HUES64 (cell line): ENCODE results near the gene RANBP3.

Experiments used
- H3K27ac ChIP-seq: 2 replicates; pipeline ENCODE4 v1.7.0; 2013; ENCODE audit warnings: low read depth, low read length, inconsistent platforms
- H3K27me3 ChIP-seq: 2 replicates; pipeline ENCODE4 v1.6.1; 2013; ENCODE audit warnings: mild to moderate bottlenecking, low read length; ENCODE audit not compliant: insufficient read depth
- H3K36me3 ChIP-seq: 2 replicates; pipeline ENCODE4 v1.6.1; 2013; ENCODE audit warnings: mild to moderate bottlenecking, low read length; ENCODE audit not compliant: insufficient read depth
- H3K4me1 ChIP-seq: 2 replicates; pipeline ENCODE4 v1.6.1; 2013; ENCODE audit warnings: mild to moderate bottlenecking, low read length, moderate library complexity; ENCODE audit not compliant: insufficient read depth
- H3K4me3 ChIP-seq: 2 replicates; pipeline ENCODE4 v1.5.1; 2013; ENCODE audit warnings: mild to moderate bottlenecking, low read length, moderate library complexity
- H3K9ac ChIP-seq: 2 replicates; pipeline ENCODE4 v1.6.1; 2013; ENCODE audit warnings: mild to moderate bottlenecking, low read depth, low read length
- H3K9me3 ChIP-seq: 2 replicates; pipeline ENCODE4 v1.6.1; 2013; ENCODE audit warnings: low read depth, low read length; ENCODE audit not compliant: insufficient read depth
- WGBS: fragments of 150-250, 120-280 bp; methylation state at CpG from one replicate; pipeline ENCODE4 v1.1.7; 2013; ENCODE audit warnings: missing lambda C conversion rate; 5-methylcytosine and 5-hydroxymethylcytosine counted together

RANBP3 gene

DNA sequence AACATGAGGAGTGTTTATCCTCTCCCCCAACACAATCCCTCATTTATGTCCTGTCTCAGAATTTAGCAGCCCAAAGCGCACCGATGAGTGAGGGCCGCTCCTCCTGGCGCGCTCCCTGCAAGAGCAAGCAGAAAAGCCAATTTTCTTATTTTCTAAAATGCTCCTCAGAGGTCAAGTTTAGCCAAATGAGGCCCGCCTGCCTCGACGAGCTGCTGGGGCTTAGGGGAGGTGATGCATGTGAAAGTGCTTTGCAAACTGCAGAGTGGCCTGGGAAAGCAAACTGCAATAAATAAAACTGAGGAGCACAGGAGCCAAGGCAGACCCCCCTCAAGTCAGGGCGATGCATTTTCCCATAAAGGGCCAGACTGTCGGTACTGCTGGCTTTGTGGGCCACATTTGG is 34.9 kb downstream of the RANBP3 start:
- no peaks in the 10 kb centered on the region for H3K4me1 ChIP-seq
- H3K27me3 ChIP-seq: no peaks in the 10 kb centered on the region
- H3K36me3 ChIP-seq: peaks cover 33% of the 10 kb centered on the region
- no peaks in the 10 kb centered on the region for H3K9me3 ChIP-seq
- 92% methylated on average over 10 of the region's 10 CpGs for WGBS
- no peak overlapping the region for H3K4me3 ChIP-seq
- no peak overlapping the region for H3K27ac ChIP-seq
- H3K9ac ChIP-seq: no peak overlapping the region; the same call in 1 of the 2 replicates

DNA sequence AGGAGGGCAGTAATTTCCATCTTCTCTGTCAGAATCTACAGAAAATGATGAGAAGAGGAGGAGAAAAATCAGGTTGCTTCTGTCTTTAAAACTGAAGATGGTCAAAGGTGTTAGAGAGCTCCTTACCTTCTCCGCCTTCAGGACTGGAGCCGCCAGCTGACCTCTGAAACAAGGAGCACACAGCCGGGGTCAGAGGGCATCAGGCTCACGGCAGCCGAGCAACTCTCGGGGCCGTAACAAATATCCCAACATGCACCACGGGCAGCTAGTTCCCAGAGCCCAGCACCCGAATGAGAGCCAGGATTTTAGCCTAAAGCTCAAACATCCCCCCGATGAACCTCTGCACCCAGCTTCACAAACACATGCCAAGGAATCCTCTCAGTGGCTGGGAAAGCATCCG is 36.3 kb downstream of the RANBP3 start:
- Histone ChIP-seq H3K27me3 (no peaks in the 10 kb centered on the region), H3K9me3 (no peaks in the 10 kb centered on the region), H3K4me3 (no peak overlapping the region), H3K27ac (no peak overlapping the region), H3K9ac (no peak overlapping the region), H3K36me3 (peaks cover 44% of the 10 kb centered on the region), H3K4me1 (no peaks in the 10 kb centered on the region)
- 95% methylated on average over 11 of the region's 11 CpGs for WGBS

- Histone ChIP-seq H3K4me1 (no peaks in the 10 kb centered on the region), H3K9ac (no peak overlapping the region), H3K4me3 (no peak overlapping the region), H3K36me3 (peaks cover 53% of the 10 kb centered on the region), H3K27ac (no peak overlapping the region), H3K27me3 (no peaks in the 10 kb centered on the region), H3K9me3 (no peaks in the 10 kb centered on the region)
- 96% methylated on average over 19 of the region's 21 CpGs for WGBS
These were observed 37.4 kb downstream of the RANBP3 start for GRCh38 chr19:5940260-5941208.

- Histone ChIP-seq H3K9me3 (no peaks in the 10 kb centered on the region), H3K9ac (no peak overlapping the region), H3K27me3 (no peaks in the 10 kb centered on the region), H3K4me1 (no peaks in the 10 kb centered on the region), H3K27ac (no peak overlapping the region), H3K36me3 (peaks cover 72% of the 10 kb centered on the region), H3K4me3 (no peak overlapping the region)
- WGBS: 85% methylated on average over 10 of the region's 10 CpGs
These were observed 40.4 kb downstream of the RANBP3 start for GRCh38 chr19:5937550-5937949.

GRCh38 chr19:5936292-5936592 is 41.7 kb downstream of the RANBP3 start:
- no peaks in the 10 kb centered on the region for H3K9me3 ChIP-seq
- no peak overlapping the region for H3K9ac ChIP-seq
- peaks cover 74% of the 10 kb centered on the region for H3K36me3 ChIP-seq
- no peak overlapping the region for H3K4me3 ChIP-seq
- 94% methylated on average over 9 of the region's 9 CpGs for WGBS
- H3K27ac ChIP-seq: no peak overlapping the region
- H3K27me3 ChIP-seq: no peaks in the 10 kb centered on the region
- H3K4me1 ChIP-seq: no peaks in the 10 kb centered on the region

- Histone ChIP-seq H3K4me1 (no peaks in the 10 kb centered on the region), H3K27ac (no peak overlapping the region), H3K36me3 (peaks cover 74% of the 10 kb centered on the region), H3K27me3 (no peaks in the 10 kb centered on the region), H3K9me3 (no peaks in the 10 kb centered on the region), H3K4me3 (no peak overlapping the region), H3K9ac (no peak overlapping the region)
- 95% methylated on average over 25 of the region's 25 CpGs for WGBS
These were observed 42.3 kb downstream of the RANBP3 start for GRCh38 chr19:5935473-5936291.

DNA sequence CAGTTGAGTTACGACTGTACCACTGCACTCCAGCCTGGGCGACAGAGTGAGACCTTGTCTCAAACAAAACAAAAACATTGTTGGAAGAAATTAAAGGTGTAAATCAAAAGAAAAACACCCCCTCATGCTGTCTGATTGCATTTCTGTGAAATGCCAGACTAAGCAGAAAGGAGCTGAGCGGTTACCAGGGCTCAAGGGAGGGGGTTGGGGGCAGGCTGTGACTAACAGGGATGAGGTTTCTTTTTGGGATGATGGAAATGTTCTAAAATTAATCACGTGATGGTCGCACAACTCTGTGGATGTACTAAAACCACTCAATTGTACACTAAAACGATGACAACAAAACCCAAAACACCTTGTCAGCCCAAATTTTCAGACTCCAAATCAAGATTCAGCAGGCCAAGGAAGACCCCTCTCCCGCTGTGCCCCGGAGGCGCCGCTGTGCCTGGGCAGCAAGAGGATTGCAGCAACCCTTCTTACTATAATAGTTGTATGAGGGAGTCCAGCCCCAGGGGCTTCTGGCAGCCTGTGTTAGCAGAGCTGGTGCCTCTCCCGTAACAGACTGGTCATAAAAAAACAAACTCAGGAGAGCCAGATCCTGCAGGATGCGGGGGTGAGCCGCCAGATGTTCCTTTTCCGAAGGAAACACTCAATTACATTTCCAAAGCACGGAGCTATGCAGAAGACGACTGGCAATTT is 43.0 kb downstream of the RANBP3 start:
- no peaks in the 10 kb centered on the region for H3K4me1 ChIP-seq
- H3K9ac ChIP-seq: no peak overlapping the region
- 93% methylated on average over 15 of the region's 16 CpGs for WGBS
- no peaks in the 10 kb centered on the region for H3K27me3 ChIP-seq
- H3K4me3 ChIP-seq: no peak overlapping the region
- no peak overlapping the region for H3K27ac ChIP-seq
- H3K9me3 ChIP-seq: no peaks in the 10 kb centered on the region
- peaks cover 74% of the 10 kb centered on the region for H3K36me3 ChIP-seq

GRCh38 chr19:5934069-5934401 is 43.9 kb downstream of the RANBP3 start:
- Histone ChIP-seq H3K36me3 (peaks cover 74% of the 10 kb centered on the region), H3K9ac (no peak overlapping the region), H3K27me3 (no peaks in the 10 kb centered on the region), H3K4me1 (no peaks in the 10 kb centered on the region), H3K27ac (no peak overlapping the region), H3K4me3 (no peak overlapping the region), H3K9me3 (no peaks in the 10 kb centered on the region)
- 96% methylated on average over 5 of the region's 5 CpGs for WGBS

DNA sequence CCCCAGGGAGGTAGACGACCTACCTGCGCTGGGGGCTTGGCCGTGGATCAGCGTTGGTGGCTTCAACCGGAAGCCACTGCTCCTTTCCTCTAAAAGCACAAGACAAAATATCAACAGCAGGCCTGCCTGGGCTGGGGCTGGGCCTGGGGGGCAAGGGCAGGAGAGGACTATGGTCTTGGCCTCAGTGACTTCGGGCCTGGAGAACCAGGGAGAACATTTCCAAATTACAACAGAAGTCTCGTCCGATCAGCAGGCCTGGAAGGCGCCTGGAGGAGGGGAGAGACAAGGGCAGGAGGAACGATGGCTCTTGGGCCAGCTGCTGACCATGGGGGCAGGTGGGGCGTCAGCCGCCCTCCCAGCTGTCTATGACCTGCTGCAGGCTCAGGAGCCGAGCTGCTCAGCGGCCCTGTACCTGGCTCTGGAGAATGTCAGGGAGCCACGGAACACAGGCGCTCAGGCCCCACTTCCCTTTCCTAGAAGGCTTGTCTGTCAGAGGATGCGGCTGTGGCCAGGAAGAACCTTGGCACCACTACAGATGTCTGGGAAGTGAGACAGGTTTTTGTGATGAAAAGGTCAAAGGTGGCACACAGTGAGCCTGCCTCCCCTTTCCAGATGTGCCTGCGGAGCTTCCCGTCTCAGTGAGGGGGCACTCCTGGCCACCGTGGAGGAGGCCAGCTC is 44.4 kb downstream of the RANBP3 start:
- Histone ChIP-seq H3K27ac (no peak overlapping the region), H3K36me3 (peaks cover 76% of the 10 kb centered on the region)
- WGBS: 91% methylated on average over 20 of the region's 20 CpGs

DNA sequence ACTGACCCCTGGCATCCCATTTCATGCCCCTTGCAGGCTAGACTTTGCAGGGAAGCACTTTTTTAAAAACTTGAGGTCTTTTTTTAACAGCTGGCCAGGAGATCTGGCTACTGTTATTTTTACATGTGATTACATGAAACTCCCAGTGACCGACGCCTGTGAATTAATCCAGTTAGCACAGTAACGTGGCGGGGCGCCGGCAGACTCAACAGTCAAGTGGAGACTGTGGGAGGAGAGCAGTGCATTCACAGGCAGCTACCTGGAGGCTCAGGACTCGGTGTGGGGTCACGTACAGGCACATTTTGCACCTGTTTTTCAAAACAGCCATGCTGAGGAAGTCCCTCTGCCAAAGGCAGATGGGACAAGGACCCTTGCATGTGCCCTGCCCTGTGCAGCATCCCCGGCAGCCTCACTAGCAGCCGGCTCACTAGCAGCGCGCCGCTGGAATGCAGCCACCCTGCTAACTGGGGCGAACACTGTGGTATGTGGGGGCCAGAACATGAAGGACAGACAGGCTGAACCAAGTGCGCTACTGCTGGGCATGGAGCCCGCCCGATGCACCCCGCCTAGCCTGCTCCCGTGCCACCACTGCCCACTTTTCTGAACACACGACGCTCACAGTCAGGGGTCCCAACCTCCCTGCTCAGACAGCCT is 45.2 kb downstream of the RANBP3 start:
- Histone ChIP-seq H3K9me3 (no peaks in the 10 kb centered on the region), H3K4me3 (no peak overlapping the region), H3K36me3 (peaks cover 79% of the 10 kb centered on the region), H3K4me1 (no peaks in the 10 kb centered on the region), H3K9ac (no peak overlapping the region), H3K27ac (no peak overlapping the region), H3K27me3 (no peaks in the 10 kb centered on the region)
- 95% methylated on average over 21 of the region's 21 CpGs for WGBS

More for the DNA sequence above, 44.4 kb downstream of the RANBP3 start:
- no peak overlapping the region for H3K9ac ChIP-seq
- H3K4me3 ChIP-seq: no peak overlapping the region
- no peaks in the 10 kb centered on the region for H3K27me3 ChIP-seq
- no peaks in the 10 kb centered on the region for H3K4me1 ChIP-seq
- no peaks in the 10 kb centered on the region for H3K9me3 ChIP-seq
